WI38 (cell line): Measurements from ENCODE around the gene ASAH2.
A peak's percentile ranks its signal among the peaks of the same experiment; 100 is the strongest.

Source experiments
- H3K4me3 ChIP-seq: 2 replicates; pipeline ENCODE4 v1.5.1; 2011; ENCODE audit warnings: low read depth, mild to moderate bottlenecking, control low read depth, low read length
- TF ChIP-seq, protein P1 (sequence below): IDR thresholded peaks from 2 replicates; pipeline ENCODE4 v1.5.1; 2012; ENCODE audit warnings: low read depth, mild to moderate bottlenecking, control low read depth, low read length

The ASAH2 gene

DNA sequence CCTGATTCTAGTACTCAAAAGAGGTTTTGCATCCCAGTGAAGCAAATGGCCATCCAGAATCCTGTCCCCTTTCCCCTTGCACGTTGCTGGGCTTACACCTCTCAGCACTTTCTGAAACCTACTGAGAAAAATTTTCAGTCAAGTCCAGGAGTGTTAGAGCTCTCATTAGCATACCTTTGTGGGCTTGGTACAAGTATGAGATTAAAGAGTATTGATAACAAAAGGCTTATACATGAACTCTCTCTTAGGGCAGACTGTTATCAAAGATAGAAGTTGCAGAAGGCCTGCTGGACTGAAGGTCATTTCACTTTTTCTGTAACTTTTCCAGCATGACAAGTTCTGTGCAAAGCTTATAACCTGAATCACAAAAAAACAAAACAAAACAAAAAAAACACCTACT lies at the start of gene ASAH2:
ASAH2 (minus strand) TSS at position 123 of the 400 bp plus-strand sequence. CDS start 2,906 bp downstream, outside the sequence.
- TF ChIP-seq, protein P1, sequence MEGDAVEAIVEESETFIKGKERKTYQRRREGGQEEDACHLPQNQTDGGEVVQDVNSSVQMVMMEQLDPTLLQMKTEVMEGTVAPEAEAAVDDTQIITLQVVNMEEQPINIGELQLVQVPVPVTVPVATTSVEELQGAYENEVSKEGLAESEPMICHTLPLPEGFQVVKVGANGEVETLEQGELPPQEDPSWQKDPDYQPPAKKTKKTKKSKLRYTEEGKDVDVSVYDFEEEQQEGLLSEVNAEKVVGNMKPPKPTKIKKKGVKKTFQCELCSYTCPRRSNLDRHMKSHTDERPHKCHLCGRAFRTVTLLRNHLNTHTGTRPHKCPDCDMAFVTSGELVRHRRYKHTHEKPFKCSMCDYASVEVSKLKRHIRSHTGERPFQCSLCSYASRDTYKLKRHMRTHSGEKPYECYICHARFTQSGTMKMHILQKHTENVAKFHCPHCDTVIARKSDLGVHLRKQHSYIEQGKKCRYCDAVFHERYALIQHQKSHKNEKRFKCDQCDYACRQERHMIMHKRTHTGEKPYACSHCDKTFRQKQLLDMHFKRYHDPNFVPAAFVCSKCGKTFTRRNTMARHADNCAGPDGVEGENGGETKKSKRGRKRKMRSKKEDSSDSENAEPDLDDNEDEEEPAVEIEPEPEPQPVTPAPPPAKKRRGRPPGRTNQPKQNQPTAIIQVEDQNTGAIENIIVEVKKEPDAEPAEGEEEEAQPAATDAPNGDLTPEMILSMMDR = no peak
- no peak within 1 kb of the TSS for H3K4me3 ChIP-seq

DNA sequence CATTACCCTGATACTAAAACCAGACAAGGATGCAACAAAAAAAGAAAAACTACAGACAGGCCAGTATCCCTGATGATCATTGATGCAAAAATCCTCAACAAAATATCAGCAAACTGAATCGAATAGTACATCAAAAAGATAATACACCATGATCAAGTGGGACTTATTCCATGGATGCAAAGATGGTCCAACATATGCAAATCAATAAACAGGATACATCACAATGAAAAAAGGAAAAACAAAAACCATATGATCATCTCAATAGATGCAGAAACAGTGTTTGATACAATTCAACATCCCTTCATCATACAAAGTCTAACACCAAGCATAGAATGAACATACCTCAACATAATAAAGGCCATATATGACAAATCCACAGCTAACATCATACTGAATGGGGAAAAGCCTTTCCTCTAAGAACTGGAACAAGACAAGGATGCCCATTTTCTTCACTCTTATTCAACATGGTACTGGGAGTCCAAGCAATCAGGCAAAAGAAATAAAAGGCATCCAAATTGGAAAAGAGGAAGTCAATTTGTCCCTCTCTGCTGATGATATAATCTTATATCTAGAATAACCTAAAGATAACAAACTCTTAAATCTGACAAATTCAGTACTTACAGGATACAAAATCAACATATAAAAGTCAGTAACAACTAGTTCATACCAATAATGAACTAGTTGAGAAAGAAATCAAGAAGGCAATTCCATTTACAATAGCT lies 48.8 kb upstream of the ASAH2 start:
- TF ChIP-seq, protein P1 = no peak
- H3K4me3 ChIP-seq = no peak overlapping the region

DNA sequence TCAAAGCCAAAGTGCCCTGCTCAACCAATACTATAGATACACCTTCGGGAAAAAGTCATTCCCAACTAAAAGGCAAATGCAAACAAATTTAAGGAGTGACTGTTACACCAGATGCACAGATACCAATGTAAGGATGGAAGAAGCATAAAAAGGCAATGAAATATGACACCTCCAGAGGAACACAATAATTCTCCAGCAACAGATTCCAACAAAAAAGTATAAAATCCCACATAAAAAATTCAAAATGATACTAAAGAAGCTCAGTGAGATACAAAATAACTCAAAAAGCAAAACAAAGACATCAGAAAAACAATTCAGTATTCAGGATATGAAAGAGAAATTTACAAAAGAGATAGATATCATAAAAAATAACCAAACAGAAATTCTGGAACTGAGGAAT lies 44.1 kb upstream of the ASAH2 start:
- TF ChIP-seq, protein P1 = no peak
- no peak overlapping the region for H3K4me3 ChIP-seq

DNA sequence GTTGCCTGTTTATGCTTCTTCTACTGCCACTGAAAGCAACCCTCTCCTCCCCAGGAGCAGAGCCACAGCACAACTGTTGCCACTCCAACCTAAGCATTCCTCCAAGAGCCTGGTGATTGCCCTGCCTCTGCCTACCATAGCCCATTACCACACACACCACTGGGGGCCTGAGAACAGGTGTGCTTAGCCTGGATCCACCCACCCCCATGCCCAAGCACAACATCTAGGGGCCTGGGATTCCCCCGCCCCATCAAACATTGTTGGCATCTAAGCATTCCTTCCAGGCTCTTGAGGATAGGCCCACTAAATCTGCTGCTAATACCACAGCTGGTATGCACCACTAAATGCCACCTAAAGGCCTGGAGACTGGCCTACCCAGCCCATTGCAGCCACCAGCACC lies 43.3 kb upstream of the ASAH2 start:
- TF ChIP-seq, protein P1 = no peak
- no peak overlapping the region for H3K4me3 ChIP-seq

DNA sequence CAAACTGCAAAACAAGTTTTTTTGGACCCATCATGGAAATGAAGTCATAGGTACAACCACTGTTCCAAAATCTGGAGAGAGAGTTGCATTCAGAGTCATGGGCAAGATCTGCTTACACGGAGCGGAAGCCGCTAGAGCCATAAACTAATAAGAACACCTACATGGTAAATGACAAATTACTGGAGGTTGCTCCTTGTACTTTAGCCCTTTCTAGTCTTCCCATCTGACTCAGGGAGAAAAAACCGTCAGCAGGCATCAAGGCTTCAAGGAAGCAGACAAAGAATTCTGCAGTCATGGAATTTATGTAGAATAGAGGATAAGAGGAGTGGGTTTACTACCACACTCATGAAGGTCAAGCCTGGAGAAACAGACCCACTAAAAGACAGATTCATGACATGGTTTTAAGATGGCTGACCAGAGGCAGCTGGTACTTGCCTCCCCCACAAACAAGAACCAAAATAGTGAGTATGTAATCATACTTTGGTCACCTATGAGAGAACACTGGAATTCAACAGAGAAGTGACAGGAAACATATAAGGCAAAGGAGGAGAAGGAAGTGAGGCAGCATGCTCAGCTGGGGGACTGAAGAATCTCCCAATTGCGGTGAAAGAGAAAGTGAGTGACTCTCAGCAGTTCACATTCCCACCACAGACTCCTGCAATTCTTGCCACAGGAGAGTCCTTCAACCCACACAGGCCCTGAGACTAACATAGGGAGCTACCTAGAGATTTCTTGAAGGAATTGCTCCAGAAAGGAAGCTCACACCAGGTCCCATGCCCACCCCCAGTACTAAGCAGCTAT lies 42.4 kb upstream of the ASAH2 start:
- TF ChIP-seq, protein P1 = no peak
- H3K4me3 ChIP-seq = no peak overlapping the region

DNA sequence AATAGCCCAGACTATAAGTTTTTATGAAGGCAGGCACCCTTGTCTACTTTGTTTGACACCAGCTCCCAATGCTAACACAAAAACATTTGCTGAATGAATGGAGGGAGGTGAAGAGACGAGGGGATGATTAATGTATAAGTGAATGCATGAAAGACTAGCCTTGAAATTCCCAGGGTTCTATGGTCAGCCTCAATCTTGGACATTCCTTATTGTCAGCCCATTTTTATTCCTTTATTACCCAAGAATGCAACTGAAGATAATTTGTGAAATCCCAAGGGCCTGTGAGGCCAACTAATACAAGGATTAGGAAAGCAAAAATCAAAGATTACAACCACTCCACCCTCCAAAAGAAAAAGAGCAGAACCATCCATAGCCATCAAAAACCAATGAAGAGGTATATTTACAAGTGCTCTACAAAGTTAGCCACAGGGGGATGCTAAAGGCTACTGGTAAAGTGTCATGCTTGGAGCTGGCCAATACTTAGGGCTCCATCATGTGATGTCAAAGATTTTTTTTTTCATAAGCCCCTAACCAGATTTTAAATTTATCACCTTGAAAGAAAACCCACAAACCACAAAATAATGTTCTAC lies 40.0 kb upstream of the ASAH2 start:
- TF ChIP-seq, protein P1 = peak; percentile 46; the same call in 1 of the 2 replicates
- no peak overlapping the region for H3K4me3 ChIP-seq
